K562 (cell line): ENCODE measurements around the gene CITED1. TPM values are rescaled to one million over a fixed set of nuclear protein-coding genes. Genes with fewer than 3 reads are reported as not detected.

Source experiments
- ATAC-seq: fragments of 200-7000 bp; cut with Tn5 transposase; 3 replicates; pipeline ENCODE4 v1.9.1; 2020; ENCODE audit warnings: moderate library complexity
- BruUV-seq: library from RNA; stranded (reverse); fragments of 400-500 nt; replicated peaks from 2 replicates; lab custom pipeline; 2021; lab: Mats Ljungman, UMichigan
- CTCF ChIA-PET: fragments of 300-600 bp; formaldehyde crosslinking; extraction: SDS; loops from one replicate; lab custom pipeline; 2021; ENCODE audit warnings: low intra/inter-chr PET ratio; lab: Yijun Ruan, JAX
- POLR2A ChIA-PET: fragments of 300-600, 350-650 bp; sonication (Branson Sonifier 250); formaldehyde crosslinking; extraction: SDS; loops from one replicate; lab custom pipeline; 2021; ENCODE audit warnings: antibody characterized with exemption, inconsistent platforms; lab: Yijun Ruan, JAX
- DNase-seq, 4 experiments: peaks; one replicate each; pipeline versions ENCODE4 v3.0.0 to v3.0.0-alpha.2; 2011 to 2018; ENCODE audit warnings: low spot score in 3 of 4, mixed read lengths in 3 of 4; ENCODE audit errors: extremely low read depth in 1 of 4
- FAIRE-seq: peaks from 2 replicates; lab custom pipeline; 2011; peaks lifted over from hg19 to GRCh38; lab: Jason Lieb, UNC
- H2AFZ ChIP-seq: 2 replicates; pipeline ENCODE4 v1.6.0; 2011; ENCODE audit warnings: low read depth, low read length, control low read depth, inconsistent platforms
- H3K27ac ChIP-seq: fragments of 200-600 bp; 3 replicates; pipeline ENCODE4 v1.8.0; 2011; ENCODE audit warnings: low read depth, mild to moderate bottlenecking, control low read depth, inconsistent platforms, low read length, moderate library complexity, mixed read lengths; ENCODE audit errors: extremely low read depth
- H3K27me3 ChIP-seq, 2 experiments: fragments of 300-600 bp in 1 of 2; 2 replicates in 1 of 2; 3 replicates in 1 of 2; pipeline versions ENCODE4 v1.6.0 to v1.8.0; 2011; ENCODE audit warnings: inconsistent platforms in 2 of 2, low read length in 2 of 2, mild to moderate bottlenecking in 1 of 2, mixed read lengths in 1 of 2, moderate library complexity in 1 of 2; ENCODE audit not compliant: control insufficient read depth in 2 of 2, insufficient read depth in 2 of 2
- H3K36me3 ChIP-seq: fragments of 300-600 bp; 3 replicates; pipeline ENCODE4 v1.8.0; 2011; ENCODE audit warnings: mild to moderate bottlenecking, low read length, inconsistent platforms; ENCODE audit not compliant: control insufficient read depth, insufficient read depth
- H3K4me1 ChIP-seq, 2 experiments: fragments of 200-600 bp in 1 of 2; replicated peaks in 1 of 2; 2 replicates in 1 of 2; 3 replicates in 1 of 2; pipeline versions ENCODE4 v1.5.1 to v1.8.0; 2011; ENCODE audit warnings: inconsistent platforms in 2 of 2, low read length in 2 of 2, mild to moderate bottlenecking in 1 of 2, mixed read lengths in 1 of 2, moderate library complexity in 1 of 2; ENCODE audit not compliant: control insufficient read depth in 2 of 2, insufficient read depth in 2 of 2
- H3K4me2 ChIP-seq: 2 replicates; pipeline ENCODE4 v1.6.1; 2011; ENCODE audit warnings: low read length, control low read depth, inconsistent platforms, mixed read lengths; ENCODE audit not compliant: insufficient read depth
- H3K4me3 ChIP-seq: fragments of 200-600 bp; sonication (generic), shearing (Covaris generic); 2 replicates; pipeline ENCODE4 v1.5.1; 2016; ENCODE audit warnings: control low read depth, inconsistent platforms
- H3K79me2 ChIP-seq: fragments of 200-600 bp; 3 replicates; pipeline ENCODE4 v1.8.0; 2011; ENCODE audit warnings: low read length, inconsistent platforms; ENCODE audit not compliant: control insufficient read depth, insufficient read depth
- H3K9ac ChIP-seq, 2 experiments: 2 replicates each; pipeline versions ENCODE4 v1.6.0 to v1.6.1; 2011; ENCODE audit warnings: low read depth in 2 of 2, low read length in 2 of 2, control low read depth in 1 of 2, inconsistent platforms in 1 of 2, mild to moderate bottlenecking in 1 of 2, mixed read lengths in 1 of 2; ENCODE audit not compliant: insufficient read depth in 1 of 2
- H3K9me1 ChIP-seq: one replicate; pipeline ENCODE4 v1.6.0; 2011; ENCODE audit warnings: inconsistent platforms, mild to moderate bottlenecking, low read length, moderate library complexity; ENCODE audit not compliant: control insufficient read depth, insufficient read depth
- H3K9me3 ChIP-seq: replicated peaks from 2 replicates; pipeline ENCODE4 v1.5.1; 2011; ENCODE audit warnings: low read depth, low read length, inconsistent platforms; ENCODE audit not compliant: control insufficient read depth, insufficient read depth
- H4K20me1 ChIP-seq: replicated peaks from 2 replicates; pipeline ENCODE4 v1.6.1; 2011; ENCODE audit warnings: low read length, inconsistent platforms, mixed read lengths; ENCODE audit not compliant: control insufficient read depth, insufficient read depth
- HDAC6 ChIP-seq: IDR thresholded peaks from 2 replicates; pipeline ENCODE4 v1.6.1; 2012; ENCODE audit warnings: low read depth, mild to moderate bottlenecking, control low read depth, inconsistent platforms, low read length, moderate library complexity
- JUNB ChIP-seq: fragments of 450-650 bp; formaldehyde crosslinking; conservative IDR thresholded peaks from 2 replicates; pipeline ENCODE4 v1.4.0; 2020; ENCODE audit warnings: mild to moderate bottlenecking
- MYC ChIP-seq, 2 experiments: fragments of 250-450 bp in 1 of 2; sonication (Bioruptor Pico) in 1 of 2; IDR thresholded peaks; 2 replicates each; pipeline versions ENCODE4 v1.5.1 to v1.6.1; 2012 to 2021; ENCODE audit warnings: low read depth in 2 of 2, borderline replicate concordance in 1 of 2, improper control_type of control experiment in 1 of 2, low read length in 1 of 2, mild to moderate bottlenecking in 1 of 2, moderate library complexity in 1 of 2
- TCFL5 ChIP-seq: fragments of 250-450 bp; sonication (Bioruptor Pico); conservative IDR thresholded peaks from 2 replicates; pipeline ENCODE4 v1.6.1; 2021; ENCODE audit warnings: mild to moderate bottlenecking, moderate library complexity, matching md5 sums
- ZC3H11A ChIP-seq: IDR thresholded peaks from 2 replicates; pipeline ENCODE4 v1.6.1; 2012; ENCODE audit warnings: low read depth, low read length, improper control_type of control experiment
- WGBS: fragments of 100-300 bp; shearing (Covaris generic); methylation state at CpG from one replicate; pipeline ENCODE4 v1.1.6; 2016; ENCODE audit warnings: low coverage, mixed read lengths; ENCODE audit not compliant: insufficient coverage; ENCODE audit errors: missing lambda C conversion rate; 5-methylcytosine and 5-hydroxymethylcytosine counted together
- in situ Hi-C: fragments of 300-500 bp; cut with MboI; formaldehyde crosslinking; loops from 4 replicates; pipeline ENCODE4 v1.15.0; 2018; ENCODE audit warnings: inconsistent platforms, mixed read lengths
- intact Hi-C: fragments of 100-400 bp; cut with micrococcal nuclease; formaldehyde crosslinking; loops from 2 replicates; pipeline ENCODE4 v1.14.2; 2022
- polyA plus RNA-seq, 8 experiments: library from polyadenylated mRNA; depleted of rRNA in 4 of 8; stranded (reverse) in 5 of 8; unstranded in 3 of 8; fragments of >200 nt; fragmentation: Nextera tagmentation in 2 of 8; fragmentation: Illumina TruSeq in 1 of 8; extraction: Ambion mirVana in 2 of 8; extraction: Trizol in 1 of 8; gene quantifications; 2 replicates each; pipeline versions ENCODE4 v1.2.1 to v1.2.3, GENCODE V29; 2011 to 2014; ENCODE audit warnings: inconsistent platforms in 1 of 8, missing spikeins in 1 of 8
- total RNA-seq, 7 experiments: library from RNA; depleted of rRNA in 6 of 7; stranded (reverse); fragments of >200 nt in 6 of 7; fragmentation: Illumina TruSeq in 2 of 7; extraction: Trizol in 2 of 7; gene quantifications; 2 replicates each; pipeline versions ENCODE4 v1.2.1 to v1.2.3, GENCODE V29; 2011 to 2021; ENCODE audit warnings: low replicate concordance in 1 of 7
- TF ChIP-seq, protein P1 (sequence below): fragments of 450-650 bp; IDR thresholded peaks from 2 replicates; pipeline ENCODE4 v1.6.1; 2018; ENCODE audit not compliant: partially characterized antibody
- TF ChIP-seq, protein P2 (sequence below): fragments of 250-450 bp; sonication (Bioruptor Pico); IDR thresholded peaks from 2 replicates; pipeline ENCODE4 v1.5.0; 2021
- TF ChIP-seq, protein P3 (sequence below): fragments of 250-450 bp; sonication (Bioruptor Pico); IDR thresholded peaks from 2 replicates; pipeline ENCODE4 v1.8.0; 2022; ENCODE audit warnings: moderate library complexity, mild to moderate bottlenecking, inconsistent platforms

Gene CITED1
- total and polyA plus RNA-seq, 9 of the 15 experiments (the other 6 are each of a cell fraction or from before 2014, with no cell fraction given) = 0.56 to 5.8 (median 4.2) TPM

DNA sequence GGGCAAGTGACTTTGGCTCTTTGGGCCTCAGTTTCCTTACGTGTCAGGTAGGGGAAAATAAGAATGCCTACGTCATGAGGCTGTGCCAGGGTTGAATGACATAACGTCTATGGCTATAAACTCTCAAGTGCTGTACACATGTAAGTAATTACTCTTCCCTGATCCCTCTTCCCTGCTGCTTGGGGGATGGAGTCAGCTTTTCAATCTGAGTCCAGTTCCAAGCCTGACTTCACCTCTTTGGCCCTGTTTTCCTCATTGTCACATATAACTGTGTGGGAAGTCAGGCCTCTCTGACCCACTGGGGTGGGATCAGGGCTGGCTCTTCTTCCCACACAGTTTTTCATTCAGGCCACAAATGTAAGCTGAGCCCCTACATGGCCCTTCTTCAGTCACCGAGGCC, 11.4 kb upstream of the CITED1 start:
- H3K79me2 ChIP-seq = no peaks in the 10 kb centered on the region
- no peak overlapping the region for H3K27ac ChIP-seq
- no TSS peak for BruUV-seq
- H3K9me1 ChIP-seq = no peaks in the 10 kb centered on the region
- no peak overlapping the region for H3K9ac ChIP-seq
- CTCF ChIA-PET = no interaction called here
- TF ChIP-seq MYC (IDR thresholded peaks at IDR 0.05; ENCODE audit: low read depth, low read length) (no peak), MYC (CRISPR knock-in tag; IDR thresholded peaks at IDR 0.05; ENCODE audit: borderline replicate concordance, low read depth) (no peak), JUNB (CRISPR knock-in tag) (no peak), HDAC6 (no peak), ZC3H11A (no peak)
- H3K4me1 ChIP-seq = peaks cover 0 to 5% of the 10 kb centered on the region in 2 experiments; a peak in 1 of 5 replicates
- no peaks in the 10 kb centered on the region for H3K27me3 ChIP-seq
- in situ Hi-C loops = loop anchor here (25.0 kb wide), 1 partner anchor 220 kb away; no protein-coding TSS in a partner anchor
- H2AFZ ChIP-seq = no peak overlapping the region
- H4K20me1 ChIP-seq = no peaks in the 10 kb centered on the region
- H3K36me3 ChIP-seq = no peaks in the 10 kb centered on the region
- no peak for DNase-seq
- POLR2A ChIA-PET = no interaction called here
- H3K4me2 ChIP-seq = no peak overlapping the region
- ATAC-seq = no peak
- no peak overlapping the region for H3K4me3 ChIP-seq
- intact Hi-C loops = no loop called here
- 20% methylated on average over 4 of the region's 4 CpGs for WGBS
- no peak for FAIRE-seq
- H3K9me3 ChIP-seq = no peaks in the 10 kb centered on the region

DNA sequence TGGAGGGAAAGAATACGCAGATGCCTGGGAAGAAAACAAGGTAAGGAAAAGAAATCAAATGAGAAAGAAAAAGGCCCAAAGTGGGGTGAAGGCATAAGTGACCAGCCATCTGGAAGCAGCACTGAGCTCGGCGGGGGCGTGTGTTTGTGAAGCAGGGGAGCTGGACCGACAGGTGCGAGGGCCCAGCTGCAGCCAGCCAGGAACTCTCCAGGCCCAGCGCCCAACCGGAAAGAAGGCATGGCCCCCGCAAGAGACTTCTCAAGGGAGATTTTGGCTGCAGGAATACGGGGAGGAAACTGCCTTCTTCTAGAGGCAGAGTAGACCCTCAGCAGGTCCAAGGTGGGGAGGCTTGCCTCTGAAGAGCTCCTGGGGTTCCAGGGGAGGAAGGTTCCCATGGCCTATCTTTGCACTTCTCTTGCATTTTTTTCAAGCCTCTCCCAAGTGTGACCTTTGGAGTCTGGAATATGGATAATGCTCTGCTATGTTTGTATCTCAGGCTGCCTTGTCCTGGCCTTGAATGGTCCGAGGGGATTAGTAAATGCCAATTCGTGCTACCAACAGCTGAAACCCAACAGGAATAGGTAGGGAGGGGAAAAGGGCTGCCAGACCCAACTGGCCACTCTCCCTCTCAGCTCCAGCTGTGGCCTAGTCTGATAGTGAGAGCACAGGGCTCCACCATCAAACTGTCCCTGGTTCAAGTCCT, 10.8 kb upstream of the CITED1 start:
- no TSS peak for BruUV-seq
- CTCF ChIA-PET = no interaction called here
- TF ChIP-seq, protein P1, sequence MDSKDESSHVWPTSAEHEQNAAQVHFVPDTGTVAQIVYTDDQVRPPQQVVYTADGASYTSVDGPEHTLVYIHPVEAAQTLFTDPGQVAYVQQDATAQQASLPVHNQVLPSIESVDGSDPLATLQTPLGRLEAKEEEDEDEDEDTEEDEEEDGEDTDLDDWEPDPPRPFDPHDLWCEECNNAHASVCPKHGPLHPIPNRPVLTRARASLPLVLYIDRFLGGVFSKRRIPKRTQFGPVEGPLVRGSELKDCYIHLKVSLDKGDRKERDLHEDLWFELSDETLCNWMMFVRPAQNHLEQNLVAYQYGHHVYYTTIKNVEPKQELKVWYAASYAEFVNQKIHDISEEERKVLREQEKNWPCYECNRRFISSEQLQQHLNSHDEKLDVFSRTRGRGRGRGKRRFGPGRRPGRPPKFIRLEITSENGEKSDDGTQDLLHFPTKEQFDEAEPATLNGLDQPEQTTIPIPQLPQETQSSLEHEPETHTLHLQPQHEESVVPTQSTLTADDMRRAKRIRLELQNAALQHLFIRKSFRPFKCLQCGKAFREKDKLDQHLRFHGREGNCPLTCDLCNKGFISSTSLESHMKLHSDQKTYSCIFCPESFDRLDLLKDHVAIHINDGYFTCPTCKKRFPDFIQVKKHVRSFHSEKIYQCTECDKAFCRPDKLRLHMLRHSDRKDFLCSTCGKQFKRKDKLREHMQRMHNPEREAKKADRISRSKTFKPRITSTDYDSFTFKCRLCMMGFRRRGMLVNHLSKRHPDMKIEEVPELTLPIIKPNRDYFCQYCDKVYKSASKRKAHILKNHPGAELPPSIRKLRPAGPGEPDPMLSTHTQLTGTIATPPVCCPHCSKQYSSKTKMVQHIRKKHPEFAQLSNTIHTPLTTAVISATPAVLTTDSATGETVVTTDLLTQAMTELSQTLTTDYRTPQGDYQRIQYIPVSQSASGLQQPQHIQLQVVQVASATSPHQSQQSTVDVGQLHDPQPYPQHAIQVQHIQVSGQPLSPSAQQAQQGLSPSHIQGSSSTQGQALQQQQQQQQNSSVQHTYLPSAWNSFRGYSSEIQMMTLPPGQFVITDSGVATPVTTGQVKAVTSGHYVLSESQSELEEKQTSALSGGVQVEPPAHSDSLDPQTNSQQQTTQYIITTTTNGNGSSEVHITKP = no peak
- TF ChIP-seq, protein P2, sequence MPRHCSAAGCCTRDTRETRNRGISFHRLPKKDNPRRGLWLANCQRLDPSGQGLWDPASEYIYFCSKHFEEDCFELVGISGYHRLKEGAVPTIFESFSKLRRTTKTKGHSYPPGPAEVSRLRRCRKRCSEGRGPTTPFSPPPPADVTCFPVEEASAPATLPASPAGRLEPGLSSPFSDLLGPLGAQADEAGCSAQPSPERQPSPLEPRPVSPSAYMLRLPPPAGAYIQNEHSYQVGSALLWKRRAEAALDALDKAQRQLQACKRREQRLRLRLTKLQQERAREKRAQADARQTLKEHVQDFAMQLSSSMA = no peak
- TF ChIP-seq, protein P3, sequence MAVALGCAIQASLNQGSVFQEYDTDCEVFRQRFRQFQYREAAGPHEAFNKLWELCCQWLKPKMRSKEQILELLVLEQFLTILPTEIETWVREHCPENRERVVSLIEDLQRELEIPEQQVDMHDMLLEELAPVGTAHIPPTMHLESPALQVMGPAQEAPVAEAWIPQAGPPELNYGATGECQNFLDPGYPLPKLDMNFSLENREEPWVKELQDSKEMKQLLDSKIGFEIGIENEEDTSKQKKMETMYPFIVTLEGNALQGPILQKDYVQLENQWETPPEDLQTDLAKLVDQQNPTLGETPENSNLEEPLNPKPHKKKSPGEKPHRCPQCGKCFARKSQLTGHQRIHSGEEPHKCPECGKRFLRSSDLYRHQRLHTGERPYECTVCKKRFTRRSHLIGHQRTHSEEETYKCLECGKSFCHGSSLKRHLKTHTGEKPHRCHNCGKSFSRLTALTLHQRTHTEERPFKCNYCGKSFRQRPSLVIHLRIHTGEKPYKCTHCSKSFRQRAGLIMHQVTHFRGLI (CRISPR knock-in tag) = no peak
- TF ChIP-seq TCFL5 (CRISPR knock-in tag) = no peak

More for the DNA sequence above, 10.8 kb upstream of the CITED1 start:
- in situ Hi-C loops = loop anchor here (25.0 kb wide), 1 partner anchor 221 kb away; no protein-coding TSS in a partner anchor
- FAIRE-seq (no peak), DNase-seq (no peak), ATAC-seq (no peak)
- WGBS = 25% methylated on average over 7 of the region's 12 CpGs
- POLR2A ChIA-PET = interaction anchor here (1.7 kb wide), 1 partner anchor 39 kb away, joined by 5 read pairs; the partner anchor contains the start of gene RPS4X
- H3K79me2 ChIP-seq = no peaks in the 10 kb centered on the region
- peaks cover 0 to 5% of the 10 kb centered on the region in 2 experiments; a peak in 1 of 5 replicates for H3K4me1 ChIP-seq
- H3K9me3 ChIP-seq = no peaks in the 10 kb centered on the region
- no peaks in the 10 kb centered on the region for H3K36me3 ChIP-seq
- no peak overlapping the region for H3K9ac ChIP-seq
- no peaks in the 10 kb centered on the region for H4K20me1 ChIP-seq
- no peak overlapping the region for H2AFZ ChIP-seq
- H3K9me1 ChIP-seq = no peaks in the 10 kb centered on the region
- intact Hi-C loops = no loop called here
- H3K27ac ChIP-seq = no peak overlapping the region
- H3K4me3 ChIP-seq = no peak overlapping the region
- H3K4me2 ChIP-seq = no peak overlapping the region
- no peaks in the 10 kb centered on the region for H3K27me3 ChIP-seq
